ENCODE data around the gene SRPK2.

- TF ChIP-seq CTCF (IDR thresholded peaks at IDR 0.05), result no peak
- no peak for TF ChIP-seq POLR2A (IDR thresholded peaks at IDR 0.05)
- TF ChIP-seq EP300 (IDR thresholded peaks at IDR 0.05), result no peak
Observed at GRCh38 chr7:105196473-105196872, 192.2 kb downstream of the SRPK2 start.

Measured in ovary (tissue), 3 donors.